K562 (cell line): ENCODE results near the gene AKAP12. TPM values are rescaled to one million over a fixed set of nuclear protein-coding genes. Genes with fewer than 3 reads are reported as not detected.

Experiments used
- BHLHE40 ChIP-seq: IDR thresholded peaks from 2 replicates; pipeline ENCODE4 v1.6.1; 2011; ENCODE audit warnings: low read length, improper control_type of control experiment
- CREB5 ChIP-seq: fragments of 250-450 bp; sonication (Bioruptor Pico); IDR thresholded peaks from 2 replicates; pipeline ENCODE4 v1.5.0; 2020; ENCODE audit warnings: mild to moderate bottlenecking
- ELF1 ChIP-seq: fragments of 200-800 bp; sonication (Bioruptor generic); IDR thresholded peaks from 2 replicates; pipeline ENCODE4 v1.6.1; 2016; ENCODE audit warnings: missing genetic modification characterization, missing compliant biosample characterization
- HDAC3 ChIP-seq: fragments of 450-650 bp; IDR thresholded peaks from 2 replicates; pipeline ENCODE4 v1.6.1; 2018; ENCODE audit warnings: borderline replicate concordance, mild to moderate bottlenecking, moderate library complexity; ENCODE audit not compliant: partially characterized antibody
- HES1 ChIP-seq: fragments of 450-650 bp; IDR thresholded peaks from 2 replicates; pipeline ENCODE4 v1.6.1; 2016; ENCODE audit warnings: low read depth, mild to moderate bottlenecking, moderate library complexity
- ID3 ChIP-seq, 2 experiments: fragments of 250-450 bp in 1 of 2; fragments of 450-650 bp in 1 of 2; sonication (Bioruptor Pico) in 1 of 2; IDR thresholded peaks; 2 replicates each; pipeline versions ENCODE4 v1.6.1 to v1.8.0; 2016 to 2021; ENCODE audit warnings: mild to moderate bottlenecking in 2 of 2, moderate library complexity in 2 of 2, missing compliant biosample characterization in 1 of 2, missing genetic modification characterization in 1 of 2
- MED1 ChIP-seq: sonication (generic); formaldehyde crosslinking; IDR thresholded peaks from 2 replicates; pipeline ENCODE4 v1.8.1; 2023; ENCODE audit warnings: missing genetic modification reagents, borderline replicate concordance
- NFE2 ChIP-seq: IDR thresholded peaks from 2 replicates; pipeline ENCODE4 v1.6.1; 2014; ENCODE audit warnings: antibody characterized with exemption, low read depth
- NRF1 ChIP-seq, 2 experiments: fragments of 450-650 bp; IDR thresholded peaks in 1 of 2; conservative IDR thresholded peaks in 1 of 2; 2 replicates each; pipeline ENCODE4 v1.6.1; 2014; ENCODE audit warnings: mild to moderate bottlenecking in 2 of 2
- RHOXF2B ChIP-seq: fragments of 250-450 bp; sonication (Bioruptor Pico); conservative IDR thresholded peaks from 2 replicates; pipeline ENCODE4 v1.5.1; 2021
- SRSF1 ChIP-seq: fragments of 200-400 bp; formaldehyde crosslinking; IDR thresholded peaks from 2 replicates; pipeline ENCODE4 v1.6.1; 2017; ENCODE audit warnings: mild to moderate bottlenecking, low read depth, low read length, moderate library complexity
- TRIM28 ChIP-seq: fragments of 450-650 bp; IDR thresholded peaks from 2 replicates; pipeline ENCODE4 v1.6.1; 2017
- ZBTB17 ChIP-seq: fragments of 450-650 bp; formaldehyde crosslinking; IDR thresholded peaks from 2 replicates; pipeline ENCODE4 v1.4.0; 2020; ENCODE audit warnings: mild to moderate bottlenecking
- ZNF408 ChIP-seq: fragments of 250-450 bp; sonication (Bioruptor Pico); IDR thresholded peaks from 2 replicates; pipeline ENCODE4 v1.4.0; 2020; ENCODE audit warnings: low read depth, mild to moderate bottlenecking, moderate library complexity
- ZSCAN32 ChIP-seq: fragments of 450-650 bp; formaldehyde crosslinking; IDR thresholded peaks from 2 replicates; pipeline ENCODE4 v1.4.0; 2020; ENCODE audit warnings: mild to moderate bottlenecking, moderate library complexity
- polyA plus RNA-seq, 8 experiments: library from polyadenylated mRNA; depleted of rRNA in 4 of 8; stranded (reverse) in 5 of 8; unstranded in 3 of 8; fragments of >200 nt; fragmentation: Nextera tagmentation in 2 of 8; fragmentation: Illumina TruSeq in 1 of 8; extraction: Ambion mirVana in 2 of 8; extraction: Trizol in 1 of 8; gene quantifications; 2 replicates each; pipeline versions ENCODE4 v1.2.1 to v1.2.3, GENCODE V29; 2011 to 2014; ENCODE audit warnings: inconsistent platforms in 1 of 8, missing spikeins in 1 of 8
- total RNA-seq, 7 experiments: library from RNA; depleted of rRNA in 6 of 7; stranded (reverse); fragments of >200 nt in 6 of 7; fragmentation: Illumina TruSeq in 2 of 7; extraction: Trizol in 2 of 7; gene quantifications; 2 replicates each; pipeline versions ENCODE4 v1.2.1 to v1.2.3, GENCODE V29; 2011 to 2021; ENCODE audit warnings: low replicate concordance in 1 of 7
- TF ChIP-seq, protein P1 (sequence below): fragments of 250-450 bp; sonication (Bioruptor Pico); IDR thresholded peaks from 2 replicates; pipeline ENCODE4 v1.9.0; 2021; ENCODE audit warnings: mild to moderate bottlenecking
- TF ChIP-seq, protein P2 (sequence below): fragments of 450-650 bp; IDR thresholded peaks from 2 replicates; pipeline ENCODE4 v1.6.1; 2017; ENCODE audit warnings: antibody characterized with exemption
- TF ChIP-seq, protein P3 (sequence below): sonication (generic); formaldehyde crosslinking; IDR thresholded peaks from 2 replicates; pipeline ENCODE4 v1.8.0; 2022; ENCODE audit warnings: missing genetic modification reagents, mild to moderate bottlenecking, borderline replicate concordance

AKAP12 gene
- total and polyA plus RNA-seq, 9 of the 15 experiments (the other 6 are each of a cell fraction or from before 2014, with no cell fraction given): 0.08 to 2.0 (median 0.62) TPM

GRCh38 chr6:151229401-151230276, 10.1 kb upstream of the AKAP12 start (continued):
- TF ChIP-seq, protein P1, sequence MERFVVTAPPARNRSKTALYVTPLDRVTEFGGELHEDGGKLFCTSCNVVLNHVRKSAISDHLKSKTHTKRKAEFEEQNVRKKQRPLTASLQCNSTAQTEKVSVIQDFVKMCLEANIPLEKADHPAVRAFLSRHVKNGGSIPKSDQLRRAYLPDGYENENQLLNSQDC: no peak
- TF ChIP-seq MED1 (CRISPR knock-in tag) (no peak), SRSF1 (no peak), RHOXF2B (CRISPR knock-in tag) (no peak), HDAC3 (no peak), BHLHE40 (peak; percentile 69), ZNF408 (CRISPR knock-in tag) (no peak), NRF1 (conservative IDR thresholded peaks at IDR 0.05 in 1 of 2, IDR thresholded peaks at IDR 0.05 in 1 of 2) (peak; percentile 38; a peak in 3 of 4 replicates), HES1 (peak; percentile 64), ZBTB17 (CRISPR knock-in tag) (peak; percentile 82), ELF1 (peak; percentile 42; the same call in 1 of the 2 replicates), ID3 (CRISPR knock-in tag; IDR thresholded peaks at IDR 0.05) (no peak), ID3 (tag; IDR thresholded peaks at IDR 0.05) (0 out of 2 replicates have a peak, but pooled peaks have one; percentile 10), CREB5 (CRISPR knock-in tag) (no peak), NFE2 (peak; percentile 55; the same call in 1 of the 2 replicates), ZSCAN32 (CRISPR knock-in tag) (no peak), TRIM28 (no peak)
- TF ChIP-seq, protein P2, sequence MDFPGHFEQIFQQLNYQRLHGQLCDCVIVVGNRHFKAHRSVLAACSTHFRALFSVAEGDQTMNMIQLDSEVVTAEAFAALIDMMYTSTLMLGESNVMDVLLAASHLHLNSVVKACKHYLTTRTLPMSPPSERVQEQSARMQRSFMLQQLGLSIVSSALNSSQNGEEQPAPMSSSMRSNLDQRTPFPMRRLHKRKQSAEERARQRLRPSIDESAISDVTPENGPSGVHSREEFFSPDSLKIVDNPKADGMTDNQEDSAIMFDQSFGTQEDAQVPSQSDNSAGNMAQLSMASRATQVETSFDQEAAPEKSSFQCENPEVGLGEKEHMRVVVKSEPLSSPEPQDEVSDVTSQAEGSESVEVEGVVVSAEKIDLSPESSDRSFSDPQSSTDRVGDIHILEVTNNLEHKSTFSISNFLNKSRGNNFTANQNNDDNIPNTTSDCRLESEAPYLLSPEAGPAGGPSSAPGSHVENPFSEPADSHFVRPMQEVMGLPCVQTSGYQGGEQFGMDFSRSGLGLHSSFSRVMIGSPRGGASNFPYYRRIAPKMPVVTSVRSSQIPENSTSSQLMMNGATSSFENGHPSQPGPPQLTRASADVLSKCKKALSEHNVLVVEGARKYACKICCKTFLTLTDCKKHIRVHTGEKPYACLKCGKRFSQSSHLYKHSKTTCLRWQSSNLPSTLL: peak; percentile 61
- TF ChIP-seq, protein P3, sequence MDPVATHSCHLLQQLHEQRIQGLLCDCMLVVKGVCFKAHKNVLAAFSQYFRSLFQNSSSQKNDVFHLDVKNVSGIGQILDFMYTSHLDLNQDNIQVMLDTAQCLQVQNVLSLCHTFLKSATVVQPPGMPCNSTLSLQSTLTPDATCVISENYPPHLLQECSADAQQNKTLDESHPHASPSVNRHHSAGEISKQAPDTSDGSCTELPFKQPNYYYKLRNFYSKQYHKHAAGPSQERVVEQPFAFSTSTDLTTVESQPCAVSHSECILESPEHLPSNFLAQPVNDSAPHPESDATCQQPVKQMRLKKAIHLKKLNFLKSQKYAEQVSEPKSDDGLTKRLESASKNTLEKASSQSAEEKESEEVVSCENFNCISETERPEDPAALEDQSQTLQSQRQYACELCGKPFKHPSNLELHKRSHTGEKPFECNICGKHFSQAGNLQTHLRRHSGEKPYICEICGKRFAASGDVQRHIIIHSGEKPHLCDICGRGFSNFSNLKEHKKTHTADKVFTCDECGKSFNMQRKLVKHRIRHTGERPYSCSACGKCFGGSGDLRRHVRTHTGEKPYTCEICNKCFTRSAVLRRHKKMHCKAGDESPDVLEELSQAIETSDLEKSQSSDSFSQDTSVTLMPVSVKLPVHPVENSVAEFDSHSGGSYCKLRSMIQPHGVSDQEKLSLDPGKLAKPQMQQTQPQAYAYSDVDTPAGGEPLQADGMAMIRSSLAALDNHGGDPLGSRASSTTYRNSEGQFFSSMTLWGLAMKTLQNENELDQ: no peak
